Transverse colon (tissue), 4 donors: Measurements from ENCODE around the gene CACFD1. TPM values are rescaled to one million over a fixed set of nuclear protein-coding genes. Genes with fewer than 3 reads are reported as not detected.

Experiments
- DNase-seq: peaks from one replicate; pipeline ENCODE4 v3.0.0-alpha.2; 2019
- H3K27ac ChIP-seq, 4 donors: fragments of 200-600 bp; sonication (generic); 2 replicates each; pipeline ENCODE4 v1.5.1; 2016 to 2018; ENCODE audit warnings: inconsistent platforms in 4 of 4
- H3K27me3 ChIP-seq: fragments of 200-600 bp; sonication (generic); 2 replicates; pipeline ENCODE4 v1.5.1; 2017; ENCODE audit warnings: inconsistent platforms
- H3K36me3 ChIP-seq, 4 donors: fragments of 200-600 bp; sonication (generic); 2 replicates each; pipeline ENCODE4 v1.5.1; 2017 to 2019; ENCODE audit warnings: inconsistent platforms in 4 of 4
- H3K4me1 ChIP-seq, 4 donors: fragments of 200-600 bp; sonication (generic); 2 replicates each; pipeline ENCODE4 v1.5.1; 2017 to 2020; ENCODE audit warnings: inconsistent platforms in 4 of 4
- H3K4me3 ChIP-seq, 4 donors: fragments of 200-600 bp; sonication (generic); 1 replicate in 1 of 4; 2 replicates in 3 of 4; pipeline versions ENCODE4 v1.5.1 to v1.6.1; 2017 to 2019; ENCODE audit warnings: inconsistent platforms in 4 of 4
- H3K9me3 ChIP-seq, 2 donors: fragments of 200-600 bp; sonication (generic); 2 replicates each; pipeline ENCODE4 v1.5.1; 2017 to 2019; ENCODE audit warnings: inconsistent platforms in 2 of 2
- CTCF ChIP-seq, 5 experiments: fragments of 200-600 bp in 3 of 5; fragments of 450-650 bp in 2 of 5; sonication (generic) in 3 of 5; IDR thresholded peaks; 1 replicate in 2 of 5; 2 replicates in 3 of 5; pipeline ENCODE4 v1.5.1; 2016 to 2017; ENCODE audit warnings: antibody characterized with exemption in 5 of 5, inconsistent platforms in 3 of 5, mild to moderate bottlenecking in 2 of 5, moderate library complexity in 1 of 5
- EP300 ChIP-seq: sonication (generic); formaldehyde crosslinking; IDR thresholded peaks from one replicate; pipeline ENCODE4 v1.6.1; 2017; ENCODE audit warnings: antibody characterized with exemption, low read depth
- POLR2A ChIP-seq: fragments of 450-650 bp; IDR thresholded peaks from one replicate; pipeline ENCODE4 v1.6.1; 2016; ENCODE audit warnings: antibody characterized with exemption, mild to moderate bottlenecking, moderate library complexity
- POLR2AphosphoS5 ChIP-seq, 3 donors: sonication (generic); formaldehyde crosslinking; IDR thresholded peaks; one replicate each; pipeline ENCODE4 v1.6.1; 2016; ENCODE audit warnings: antibody characterized with exemption in 3 of 3
- WGBS, 2 donors: methylation state at CpG; one replicate each; pipeline ENCODE4 v1.1.5; 2018; ENCODE audit warnings: low coverage in 1 of 2; 5-methylcytosine and 5-hydroxymethylcytosine counted together
- in situ Hi-C, 4 donors: fragments of 200-750 bp; cut with MboI; loops; one replicate each; pipeline versions ENCODE4 v1.15.0 to v1.15.1; 2017; ENCODE audit warnings: low sequenced_read_pairs in 3 of 4, low pct_ligation_motif_present in 1 of 4, low pct_unique_long_range_greater_than_20kb in 1 of 4
- intact Hi-C: fragments of 100-400 bp; cut with DNase I; formaldehyde crosslinking; loops from one replicate; pipeline ENCODE4 v1.15.1; 2023; ENCODE audit warnings: low total_unique reads
- total RNA-seq, 4 donors: library from RNA; depleted of rRNA; stranded (reverse); fragments of >200 nt; gene quantifications; one replicate each; pipeline ENCODE4 v1.1.0, GENCODE V29; 2016

CACFD1 gene
- total RNA-seq, 4 donors from 2014 or later: 44.6 to 153 (median 80.0) TPM

- Histone ChIP-seq H3K27me3 (peaks cover 12% of the 10 kb centered on the region), H3K4me1 (peaks cover 0 to 5% (median 2%) of the 10 kb centered on the region in 4 donors), H3K9me3 (no peaks in the 10 kb centered on the region), H3K27ac (no peak overlapping the region), H3K4me3 (no peak overlapping the region), H3K36me3 (no peaks in the 10 kb centered on the region)
- intact Hi-C loops: loop anchor here (2.0 to 10.0 kb wide), 2 partner anchors 81 to 303 kb away; no protein-coding TSS in a partner anchor
- no peak for DNase-seq
- 87% methylated on average over 8 of the region's 8 CpGs; no CpG with 5 or more reads in 1 of the 2 donors for WGBS, 2 donors
- TF ChIP-seq EP300 (no peak), CTCF (IDR thresholded peaks at IDR 0.05) (no peak), POLR2AphosphoS5 (IDR thresholded peaks at IDR 0.05) (no peak), POLR2A (no peak)
- in situ Hi-C loops: loop anchor here (10.0 to 25.0 kb wide), 3 partner anchors 83 to 303 kb away; no protein-coding TSS in a partner anchor
Measured at GRCh38 chr9:133487331-133487725, 27.6 kb downstream of the CACFD1 start.

DNA sequence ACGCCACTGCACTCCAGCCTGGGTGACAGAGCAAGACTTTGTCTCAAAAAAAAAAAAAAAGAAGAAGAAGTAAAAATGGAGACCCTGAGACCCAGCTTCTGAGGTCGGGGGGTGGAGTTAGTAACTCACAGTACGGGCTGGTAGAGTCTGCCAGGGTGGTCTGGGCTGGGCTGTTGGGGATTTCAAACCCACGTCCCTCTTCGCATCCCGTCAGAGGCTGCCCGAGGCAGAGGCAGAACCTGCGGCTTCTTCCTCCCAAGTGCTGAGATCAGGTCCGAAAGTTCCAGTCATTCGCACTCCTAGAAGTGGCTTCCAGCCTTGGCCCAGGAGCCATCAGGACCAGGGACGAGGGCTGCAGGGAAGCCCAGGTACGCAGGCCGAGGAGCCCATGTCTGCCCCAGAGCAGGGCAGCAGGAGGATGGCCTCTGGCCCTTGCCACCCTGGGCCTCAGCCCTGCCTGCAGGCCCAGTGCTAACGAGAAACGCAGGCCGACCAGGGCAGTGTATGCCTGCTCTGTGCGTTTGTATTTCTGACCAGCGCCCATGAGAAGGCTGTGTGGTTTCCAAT, 29.0 kb downstream of the CACFD1 start:
- in situ Hi-C loops (loop anchor here (10.0 to 25.0 kb wide), 3 partner anchors 84 to 304 kb away; no protein-coding TSS in a partner anchor), intact Hi-C loops (loop anchor here (10.0 kb wide), 1 partner anchor 304 kb away; no protein-coding TSS in a partner anchor)
- Histone ChIP-seq H3K4me1 (peaks cover 0 to 5% (median 2%) of the 10 kb centered on the region in 4 donors), H3K27ac (no peak overlapping the region), H3K4me3 (no peak overlapping the region), H3K27me3 (peaks cover 12% of the 10 kb centered on the region), H3K36me3 (no peaks in the 10 kb centered on the region), H3K9me3 (no peaks in the 10 kb centered on the region)
- no peak for TF ChIP-seq CTCF (IDR thresholded peaks at IDR 0.05)
- TF ChIP-seq POLR2AphosphoS5 (IDR thresholded peaks at IDR 0.05): no peak
- no peak for TF ChIP-seq POLR2A
- no peak for TF ChIP-seq EP300
- DNase-seq: no peak
- WGBS, 2 donors: 91% methylated on average over 15 of the region's 18 CpGs; no CpG with 5 or more reads in 1 of the 2 donors

DNA sequence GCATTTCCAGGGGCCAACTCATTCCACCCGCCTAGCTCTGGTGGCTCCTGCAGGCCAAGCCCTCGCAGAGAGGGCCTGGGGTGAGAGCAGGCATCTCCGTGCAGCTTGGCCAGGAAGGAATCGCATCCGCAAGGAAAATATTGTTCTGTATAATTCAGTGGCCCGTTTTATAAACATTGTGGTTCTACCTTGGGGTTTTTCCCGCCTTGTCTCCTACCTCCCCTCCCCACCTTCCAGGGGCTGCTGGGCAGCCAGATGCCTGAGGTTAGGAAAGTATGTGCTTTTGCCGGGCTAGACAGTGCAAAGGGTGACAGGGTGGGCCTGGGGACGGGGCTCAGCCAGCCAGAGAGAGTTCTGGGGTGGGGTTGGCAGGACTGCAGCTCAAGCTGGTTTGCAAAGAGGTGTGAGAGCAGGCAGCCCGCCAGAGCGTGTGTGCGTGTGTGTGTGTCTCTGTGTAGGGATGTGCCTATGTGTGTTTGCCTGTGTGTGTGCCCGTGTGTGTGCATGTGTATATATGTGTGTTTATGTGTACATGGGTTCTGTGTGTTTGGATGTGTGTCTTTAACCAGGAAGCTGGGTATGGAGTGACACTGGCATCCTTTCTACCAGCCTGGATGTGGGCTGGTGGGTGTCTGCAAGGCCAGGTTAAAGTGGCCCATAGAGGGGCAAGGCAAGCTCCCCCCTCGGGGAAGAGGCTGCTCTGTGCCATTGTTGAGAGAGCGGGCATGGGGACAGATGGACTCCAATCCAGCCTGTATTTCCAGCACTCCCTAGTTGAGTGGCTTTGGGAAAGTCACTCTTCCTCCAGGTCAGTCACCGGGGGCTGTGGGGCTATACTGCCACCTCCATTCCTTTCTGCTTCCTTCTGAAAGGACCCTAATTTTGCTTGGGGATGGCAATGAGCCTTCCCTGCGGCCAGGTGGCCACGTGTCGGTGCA, 29.7 kb downstream of the CACFD1 start:
- no peaks in the 10 kb centered on the region for H3K36me3 ChIP-seq
- H3K4me1 ChIP-seq: peaks cover 0 to 5% (median 2%) of the 10 kb centered on the region in 4 donors
- 84% methylated on average over 19 of the region's 19 CpGs; no CpG with 5 or more reads in 1 of the 2 donors for WGBS, 2 donors
- peaks cover 12% of the 10 kb centered on the region for H3K27me3 ChIP-seq
- no peaks in the 10 kb centered on the region for H3K9me3 ChIP-seq
- H3K4me3 ChIP-seq: no peak overlapping the region
- in situ Hi-C loops (loop anchor here (10.0 to 25.0 kb wide), 3 partner anchors 85 to 305 kb away; no protein-coding TSS in a partner anchor), intact Hi-C loops (loop anchor here (10.0 kb wide), 1 partner anchor 305 kb away; no protein-coding TSS in a partner anchor)
- TF ChIP-seq EP300: no peak
- TF ChIP-seq CTCF (IDR thresholded peaks at IDR 0.05): no peak
- no peak for TF ChIP-seq POLR2A
- no peak for TF ChIP-seq POLR2AphosphoS5 (IDR thresholded peaks at IDR 0.05)
- DNase-seq: no peak
- no peak overlapping the region for H3K27ac ChIP-seq

- in situ Hi-C loops (loop anchor here in 1 of 4 donors (25.0 kb wide), 1 partner anchor 303 kb away; no protein-coding TSS in a partner anchor), intact Hi-C loops (no loop called here)
- Histone ChIP-seq H3K4me1 (peaks cover 0 to 5% (median 2%) of the 10 kb centered on the region in 4 donors), H3K36me3 (no peaks in the 10 kb centered on the region), H3K4me3 (no peak overlapping the region), H3K27me3 (peaks cover 12% of the 10 kb centered on the region), H3K9me3 (no peaks in the 10 kb centered on the region), H3K27ac (no peak overlapping the region)
- DNase-seq: no peak
- whole genome bisulfite sequencing, 2 donors: 58 to 80% methylated on average over 1 to 11 of the region's 13 CpGs
- TF ChIP-seq POLR2A (no peak), POLR2AphosphoS5 (IDR thresholded peaks at IDR 0.05) (no peak), EP300 (no peak), CTCF (IDR thresholded peaks at IDR 0.05) (no peak)
Measured at GRCh38 chr9:133490201-133490681, 30.5 kb downstream of the CACFD1 start.
